Measurements from ENCODE around the gene VCAN. TPM values are rescaled to one million over a fixed set of nuclear protein-coding genes. Genes with fewer than 3 reads are reported as not detected.

The VCAN gene
- total and polyA plus RNA-seq, 2 of the 8 experiments (the other 6 are each of a cell fraction or from before 2014, with no cell fraction given), result 146 to 404 TPM

- TF ChIP-seq RFX5 (IDR thresholded peaks at IDR 0.05; ENCODE audit: borderline replicate concordance, low read depth, low read length) (no peak), CTCF (IDR thresholded peaks at IDR 0.05; ENCODE audit: control extremely low read depth in 1 of 3, insufficient read depth in 1 of 3, low read depth in 1 of 3, low read length in 3 of 3) (no peak), SIRT6 (IDR thresholded peaks at IDR 0.05; ENCODE audit: low read length) (no peak), SIN3A (conservative IDR thresholded peaks at IDR 0.05 in 1 of 2, IDR thresholded peaks at IDR 0.05 in 1 of 2; ENCODE audit: low read depth in 1 of 2, low read length in 2 of 2) (no peak), TBP (IDR thresholded peaks at IDR 0.05; ENCODE audit: low read depth, low read length) (no peak), BCL11A (IDR thresholded peaks at IDR 0.05; ENCODE audit: low read depth in 2 of 2, low read length in 2 of 2) (no peak)
Observed at GRCh38 chr5:83510260-83510659, 38.7 kb downstream of the VCAN start (continued).

Measured in H1 (cell line).